Loucy (cell line): ENCODE data around the gene EPB41L3.

Experiments
- H2AFZ ChIP-seq: fragments of 200-600 bp; sonication (generic); 2 replicates; pipeline ENCODE4 v1.6.0; 2016; ENCODE audit warnings: antibody characterized with exemption, mild to moderate bottlenecking, low read length, moderate library complexity
- H3F3A ChIP-seq: fragments of 200-600 bp; 2 replicates; pipeline ENCODE4 v1.6.0; 2016; ENCODE audit warnings: antibody characterized with exemption, low read depth, mild to moderate bottlenecking
- H3K27me3 ChIP-seq: fragments of 200-600 bp; sonication (generic); 2 replicates; pipeline ENCODE4 v1.6.1; 2014; ENCODE audit warnings: low read length, mild to moderate bottlenecking; ENCODE audit not compliant: insufficient read depth, poor library complexity, severe bottlenecking
- H3K36me3 ChIP-seq: fragments of 200-600 bp; sonication (generic); 2 replicates; pipeline ENCODE4 v1.6.1; 2016; ENCODE audit warnings: low read length; ENCODE audit not compliant: insufficient read depth
- H3K4me1 ChIP-seq: fragments of 200-600 bp; sonication (generic); 2 replicates; pipeline ENCODE4 v1.5.1; 2014; ENCODE audit warnings: low read length, mild to moderate bottlenecking; ENCODE audit not compliant: insufficient read depth, poor library complexity, severe bottlenecking
- H3K4me2 ChIP-seq: fragments of 200-600 bp; sonication (generic); 2 replicates; pipeline ENCODE4 v1.6.0; 2014; ENCODE audit warnings: antibody characterized with exemption, low read length, low read depth, mild to moderate bottlenecking; ENCODE audit not compliant: poor library complexity, severe bottlenecking
- H3K4me3 ChIP-seq: fragments of 200-600 bp; sonication (generic); 2 replicates; pipeline ENCODE4 v1.5.1; 2014; ENCODE audit warnings: low read length, mild to moderate bottlenecking, mixed read lengths; ENCODE audit not compliant: poor library complexity, severe bottlenecking
- H3K79me2 ChIP-seq: fragments of 200-600 bp; sonication (generic); 2 replicates; pipeline ENCODE4 v1.6.1; 2014; ENCODE audit warnings: low read length; ENCODE audit not compliant: insufficient read depth
- H3K9ac ChIP-seq: fragments of 200-600 bp; sonication (generic); 2 replicates; pipeline ENCODE4 v1.6.0; 2014; ENCODE audit warnings: mild to moderate bottlenecking, low read depth, low read length, moderate library complexity; ENCODE audit not compliant: poor library complexity, severe bottlenecking
- H3K9me2 ChIP-seq: fragments of 200-600 bp; sonication (generic); replicated peaks from 2 replicates; pipeline ENCODE4 v1.6.1; 2016; ENCODE audit warnings: low read depth, low read length, mixed read lengths
- H3K9me3 ChIP-seq: fragments of 200-600 bp; sonication (generic); 2 replicates; pipeline ENCODE4 v1.6.1; 2014; ENCODE audit warnings: mild to moderate bottlenecking, antibody characterized with exemption, low read length, low read depth; ENCODE audit not compliant: insufficient read depth
- H4K20me1 ChIP-seq: fragments of 200-600 bp; sonication (generic); 2 replicates; pipeline ENCODE4 v1.6.0; 2014; ENCODE audit warnings: antibody characterized with exemption, low read length, mild to moderate bottlenecking; ENCODE audit not compliant: insufficient read depth, poor library complexity, severe bottlenecking
- CTCF ChIP-seq: fragments of 200-600 bp; sonication (generic); conservative IDR thresholded peaks from 2 replicates; pipeline ENCODE4 v1.5.1; 2014; ENCODE audit warnings: mild to moderate bottlenecking, antibody characterized with exemption, low read length
- EZH2phosphoT487 ChIP-seq: fragments of 200-600 bp; IDR thresholded peaks from 2 replicates; pipeline ENCODE4 v1.6.1; 2018; ENCODE audit warnings: antibody characterized with exemption, mild to moderate bottlenecking, moderate library complexity, borderline replicate concordance

Gene EPB41L3

GRCh38 chr18:5520464-5520863 is 23.3 kb downstream of the EPB41L3 start:
- Histone ChIP-seq H3K4me3 (no peak overlapping the region), H3K36me3 (no peaks in the 10 kb centered on the region), H3K9ac (no peak overlapping the region), H3F3A (no peaks in the 10 kb centered on the region), H4K20me1 (no peaks in the 10 kb centered on the region), H3K9me3 (no peaks in the 10 kb centered on the region), H3K4me1 (no peaks in the 10 kb centered on the region), H3K4me2 (no peak overlapping the region), H3K9me2 (no peaks in the 10 kb centered on the region), H2AFZ (no peak overlapping the region), H3K79me2 (no peaks in the 10 kb centered on the region), H3K27me3 (no peaks in the 10 kb centered on the region)
- TF ChIP-seq EZH2phosphoT487 (no peak), CTCF (no peak)

GRCh38 chr18:5519448-5520298 is 24.1 kb downstream of the EPB41L3 start:
- no peak for TF ChIP-seq EZH2phosphoT487
- no peak for TF ChIP-seq CTCF
- H3K9me3 ChIP-seq = no peaks in the 10 kb centered on the region

GRCh38 chr18:5518899-5519371 is 24.9 kb downstream of the EPB41L3 start:
- Histone ChIP-seq H3K79me2 (no peaks in the 10 kb centered on the region), H3K36me3 (no peaks in the 10 kb centered on the region), H3K4me2 (no peak overlapping the region), H3K9me2 (no peaks in the 10 kb centered on the region), H3K4me1 (no peaks in the 10 kb centered on the region), H3K27me3 (no peaks in the 10 kb centered on the region), H3K9me3 (no peaks in the 10 kb centered on the region), H4K20me1 (no peaks in the 10 kb centered on the region), H3F3A (no peaks in the 10 kb centered on the region), H3K4me3 (no peak overlapping the region), H2AFZ (no peak overlapping the region), H3K9ac (no peak overlapping the region)
- TF ChIP-seq EZH2phosphoT487 (no peak), CTCF (no peak)

More at GRCh38 chr18:5519448-5520298, 24.1 kb downstream of the EPB41L3 start:
- Histone ChIP-seq H3K4me1 (no peaks in the 10 kb centered on the region), H2AFZ (no peak overlapping the region), H3K9ac (no peak overlapping the region), H3K9me2 (no peaks in the 10 kb centered on the region), H3K4me3 (no peak overlapping the region), H4K20me1 (no peaks in the 10 kb centered on the region), H3K4me2 (no peak overlapping the region), H3K36me3 (no peaks in the 10 kb centered on the region), H3F3A (no peaks in the 10 kb centered on the region), H3K79me2 (no peaks in the 10 kb centered on the region), H3K27me3 (no peaks in the 10 kb centered on the region)
